ENCODE data around the gene ACSF3. TPM values are rescaled to one million over a fixed set of nuclear protein-coding genes. Genes with fewer than 3 reads are reported as not detected.

The ACSF3 gene
- total RNA-seq, 1 donor from 2014 or later = 39.8 TPM

- H3K36me3 Mint-ChIP-seq (ENCODE audit: low read depth) = peaks cover 6% of the 10 kb centered on the region
- H3K9me3 Mint-ChIP-seq = peaks cover 7% of the 10 kb centered on the region
- intact Hi-C loops (cut with micrococcal nuclease) = no loop called here
- H3K4me1 Mint-ChIP-seq (ENCODE audit: low read depth) = peaks cover 2% of the 10 kb centered on the region
- H3K27me3 Mint-ChIP-seq (ENCODE audit: low read depth) = peaks cover 28% of the 10 kb centered on the region
- no peak for DNase-seq (ENCODE audit: low spot score)
- H3K4me3 Mint-ChIP-seq (ENCODE audit: low read depth) = peak overlapping the region; percentile 13
- no peak overlapping the region for H3K27ac Mint-ChIP-seq
These were observed 109.0 kb downstream of the ACSF3 start for GRCh38 chr16:89202422-89203215.

Other genes with a start within 250 kb of the ACSF3 start
- 26.1 and 27.8 TPM in 2 replicates for gene GALNS, start 236.9 kb upstream of the ACSF3 start, total RNA-seq
- 56.5 and 57.5 TPM in 2 replicates for gene TRAPPC2L, start 236.7 kb upstream of the ACSF3 start, total RNA-seq
- gene PABPN1L, start 227.2 kb upstream of the ACSF3 start, total RNA-seq = not detected in 2 replicates
- 0.23 and 0.30 TPM in 2 replicates for gene CBFA2T3, start 116.6 kb upstream of the ACSF3 start, total RNA-seq
- not detected in 2 replicates for gene CDH15, start 77.9 kb downstream of the ACSF3 start, total RNA-seq
- 0.71 and 1.1 TPM in 2 replicates for gene SLC22A31, start 106.7 kb downstream of the ACSF3 start, total RNA-seq
- gene ZNF778, start 123.9 kb downstream of the ACSF3 start, total RNA-seq = 5.6 and 7.7 TPM in 2 replicates

All from activated T-helper 2 cell treated with anti-CD3 and anti-CD28 coated beads, Interferon-gamma antibody, Interleukin-2, Interleukin-4, amounts not matched to agents 10 μg/mL and 5 μg/mL and 100 μg/mL, durations not matched to agents 14 hours and 24 hours and 36 hours (primary cell).